Endothelial cell of umbilical vein (primary cell): ENCODE data around the gene MAD2L2. TPM values are rescaled to one million over a fixed set of nuclear protein-coding genes. Genes with fewer than 3 reads are reported as not detected.

ENCODE experiments used
- BruUV-seq: library from RNA; stranded (reverse); fragments of 400-500 nt; replicated peaks from 2 replicates; lab custom pipeline; 2021; lab: Mats Ljungman, UMichigan
- CTCF ChIA-PET: fragments of 300-600, 350-600 bp; sonication (Branson Sonifier 250); formaldehyde crosslinking; loops from one replicate; lab custom pipeline; 2021; ENCODE audit warnings: antibody characterized with exemption, inconsistent platforms; lab: Charles Lee
- POLR2A ChIA-PET: fragments of 300-600, 350-600 bp; sonication (Branson Sonifier 250); formaldehyde crosslinking; loops from one replicate; lab custom pipeline; 2021; ENCODE audit warnings: antibody characterized with exemption, inconsistent platforms; lab: Charles Lee
- DNase-seq: peaks from one replicate; pipeline ENCODE4 v3.0.0-alpha.2; 2011; ENCODE audit warnings: low read depth, low spot score
- FAIRE-seq: peaks from 2 replicates; lab custom pipeline; 2011; peaks lifted over from hg19 to GRCh38; lab: Jason Lieb, UNC
- H2AFZ ChIP-seq: 2 replicates; pipeline ENCODE4 v1.6.0; 2012; ENCODE audit warnings: low read depth, low read length, control low read depth, inconsistent platforms
- H3K27ac ChIP-seq: 2 replicates; pipeline ENCODE4 v1.5.1; 2011; ENCODE audit warnings: low read depth, mild to moderate bottlenecking, control low read depth, low read length, moderate library complexity; ENCODE audit not compliant: insufficient read depth
- H3K27me3 ChIP-seq, 2 experiments: 2 replicates each; pipeline versions ENCODE4 v1.6.0 to v1.6.1; 2011; ENCODE audit warnings: low read length in 2 of 2, mixed read lengths in 1 of 2; ENCODE audit not compliant: control insufficient read depth in 2 of 2, insufficient read depth in 2 of 2
- H3K36me3 ChIP-seq, 2 experiments: 2 replicates in 1 of 2; 3 replicates in 1 of 2; pipeline ENCODE4 v1.5.1; 2011; ENCODE audit warnings: low read length in 2 of 2, mild to moderate bottlenecking in 1 of 2, moderate library complexity in 1 of 2; ENCODE audit not compliant: control insufficient read depth in 2 of 2, insufficient read depth in 2 of 2; ENCODE audit errors: extremely low read depth in 1 of 2
- H3K4me1 ChIP-seq: 3 replicates; pipeline ENCODE4 v1.5.1; 2011; ENCODE audit warnings: mild to moderate bottlenecking, low read length; ENCODE audit not compliant: control insufficient read depth, insufficient read depth; ENCODE audit errors: extremely low read depth
- H3K4me2 ChIP-seq: 2 replicates; pipeline ENCODE4 v1.6.1; 2011; ENCODE audit warnings: low read length, control low read depth, mixed read lengths; ENCODE audit not compliant: insufficient read depth
- H3K4me3 ChIP-seq, 3 experiments: fragments of 200-600 bp in 1 of 3; sonication (generic), shearing (Covaris generic) in 1 of 3; replicated peaks in 1 of 3; 2 replicates each; pipeline ENCODE4 v1.5.1; 2011 to 2016; ENCODE audit warnings: control low read depth in 3 of 3, low read length in 3 of 3, mild to moderate bottlenecking in 2 of 3, inconsistent platforms in 1 of 3, low read depth in 1 of 3, moderate library complexity in 1 of 3; ENCODE audit not compliant: insufficient read depth in 1 of 3
- H3K79me2 ChIP-seq: 2 replicates; pipeline ENCODE4 v1.6.0; 2012; ENCODE audit warnings: low read length, inconsistent platforms; ENCODE audit not compliant: control insufficient read depth, insufficient read depth
- H3K9ac ChIP-seq: replicated peaks from 2 replicates; pipeline ENCODE3; 2011; ENCODE audit warnings: low read length, control low read depth; ENCODE audit not compliant: insufficient read depth; ENCODE audit errors: extremely low read depth
- H3K9me1 ChIP-seq: replicated peaks from 3 replicates; pipeline ENCODE4 v1.6.0; 2011; ENCODE audit warnings: mild to moderate bottlenecking, low read length; ENCODE audit not compliant: control insufficient read depth, insufficient read depth; ENCODE audit errors: extremely low read depth
- H3K9me3 ChIP-seq: replicated peaks from 2 replicates; pipeline ENCODE4 v1.5.1; 2012; ENCODE audit warnings: low read length, inconsistent platforms; ENCODE audit not compliant: control insufficient read depth, insufficient read depth
- H4K20me1 ChIP-seq: replicated peaks from 2 replicates; pipeline ENCODE3; 2011; ENCODE audit warnings: mild to moderate bottlenecking, low read length; ENCODE audit not compliant: control insufficient read depth, insufficient read depth; ENCODE audit errors: extremely low read depth
- EZH2 ChIP-seq: IDR thresholded peaks from 2 replicates; pipeline ENCODE4 v1.6.1; 2012; ENCODE audit warnings: borderline replicate concordance, low read depth, mild to moderate bottlenecking, moderate library complexity, low read length, inconsistent platforms; ENCODE audit not compliant: severe bottlenecking
- FOS ChIP-seq: IDR thresholded peaks from 2 replicates; pipeline ENCODE4 v1.6.1; 2011; ENCODE audit warnings: mild to moderate bottlenecking, low read length, moderate library complexity, borderline replicate concordance; ENCODE audit not compliant: insufficient read depth
- GATA2 ChIP-seq: IDR thresholded peaks from 2 replicates; pipeline ENCODE4 v1.7.0; 2011; ENCODE audit warnings: low read depth, mild to moderate bottlenecking, moderate library complexity, mixed read lengths, low read length; ENCODE audit not compliant: insufficient read length, insufficient read depth
- JUN ChIP-seq: IDR thresholded peaks from 2 replicates; pipeline ENCODE4 v1.6.1; 2011; ENCODE audit warnings: borderline replicate concordance, low read depth; ENCODE audit not compliant: insufficient read length, insufficient read depth
- MYC ChIP-seq: IDR thresholded peaks from one replicate; pipeline ENCODE4 v1.6.1; 2011; ENCODE audit warnings: mild to moderate bottlenecking, low read depth, low read length
- POLR2A ChIP-seq: IDR thresholded peaks from 2 replicates; pipeline ENCODE4 v1.6.1; 2012; ENCODE audit warnings: low read depth, mild to moderate bottlenecking, control low read depth, low read length
- POLR2AphosphoS5 ChIP-seq: IDR thresholded peaks from 2 replicates; pipeline ENCODE4 v1.6.1; 2012; ENCODE audit warnings: low read depth, mild to moderate bottlenecking, control low read depth, low read length, moderate library complexity; ENCODE audit not compliant: insufficient read depth
- dilution Hi-C: fragments of 300-500 bp; cut with MboI; formaldehyde crosslinking; loops from one replicate; pipeline ENCODE4 v1.15.0; 2019; ENCODE audit warnings: low sequenced_read_pairs; ENCODE audit not compliant: extremely low pct_ligation_motif_present
- intact Hi-C: fragments of 100-400 bp; cut with micrococcal nuclease; formaldehyde crosslinking; loops from one replicate; pipeline ENCODE4 v1.10.0; 2022
- polyA plus RNA-seq, 4 experiments: library from polyadenylated mRNA; depleted of rRNA in 3 of 4; stranded (reverse) in 3 of 4; unstranded in 1 of 4; fragments of >200 nt; gene quantifications; 2 replicates each; pipeline versions ENCODE4 v1.2.1 to v1.2.3, GENCODE V29; 2011 to 2012; ENCODE audit warnings: missing spikeins in 1 of 4
- total RNA-seq: library from RNA; stranded (reverse); gene quantifications from 2 replicates; pipeline ENCODE4 v1.2.3, GENCODE V29; 2021
- TF ChIP-seq, protein P1 (sequence below), 2 donors: IDR thresholded peaks; 1 replicate in 1 of 2; 2 replicates in 1 of 2; pipeline ENCODE4 v1.5.1; 2011; ENCODE audit warnings: low read length in 2 of 2, mild to moderate bottlenecking in 2 of 2, moderate library complexity in 2 of 2, control low read depth in 1 of 2, inconsistent platforms in 1 of 2, low read depth in 1 of 2; ENCODE audit not compliant: insufficient read depth in 1 of 2; ENCODE audit errors: extremely low read depth in 1 of 2
- TF ChIP-seq, protein P2 (sequence below): IDR thresholded peaks from 2 replicates; pipeline ENCODE4 v1.6.1; 2011; ENCODE audit not compliant: insufficient read depth, insufficient read length

Gene MAD2L2
- total and polyA plus RNA-seq, 2 donors (not counting 3 experiments of a cell fraction or from before 2014, with no cell fraction given) = 35.9 to 74.2 TPM

DNA sequence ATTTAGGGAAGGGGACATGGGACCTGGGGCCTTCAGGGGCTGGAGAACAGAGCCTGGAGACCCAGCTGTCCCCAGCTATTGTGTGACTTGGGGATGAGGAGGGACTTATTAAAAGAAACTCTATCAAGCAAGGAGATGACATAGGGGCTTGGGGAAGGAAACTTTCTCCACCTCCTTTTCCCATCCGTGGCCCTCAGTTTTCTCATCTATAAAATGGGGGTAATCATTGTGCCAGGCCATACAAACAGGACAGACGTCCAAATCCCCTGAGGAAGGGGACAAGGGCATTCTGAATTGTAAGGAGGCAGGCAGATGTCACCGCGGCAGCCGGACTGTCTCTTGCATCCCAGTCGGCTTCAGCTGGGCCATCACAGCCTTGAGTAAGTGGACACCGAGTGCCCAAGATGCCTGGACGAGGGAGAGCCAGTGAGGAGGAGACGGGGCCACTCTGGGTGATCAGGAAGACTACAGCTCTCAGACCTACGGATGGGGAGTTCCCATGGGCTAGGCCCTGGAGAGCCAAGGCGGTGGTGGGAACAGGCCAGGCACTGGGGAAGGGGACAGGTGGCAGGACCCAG, 28.7 kb downstream of the MAD2L2 start:
- CTCF ChIA-PET = interaction anchor here (1.8 to 12.8 kb wide), 5 partner anchors 9 to 615 kb away, joined by 7 to 373 read pairs (median 36); partner anchors contain the start of gene FBXO6
- FAIRE-seq (no peak), DNase-seq (no peak)
- Histone ChIP-seq H3K4me3 (no peak overlapping the region), H4K20me1 (no peaks in the 10 kb centered on the region), H3K9me1 (no peaks in the 10 kb centered on the region), H3K36me3 (no peaks in the 10 kb centered on the region), H3K9ac (no peak overlapping the region), H3K4me2 (no peak overlapping the region), H3K9me3 (no peaks in the 10 kb centered on the region), H2AFZ (no peak overlapping the region), H3K79me2 (no peaks in the 10 kb centered on the region), H3K27me3 (no peaks in the 10 kb centered on the region), H3K4me1 (peaks cover 3% of the 10 kb centered on the region), H3K27ac (no peak overlapping the region)
- POLR2A ChIA-PET = no interaction called here
- no TSS peak for BruUV-seq
- TF ChIP-seq POLR2AphosphoS5 = no peak
- no peak for TF ChIP-seq POLR2A
- TF ChIP-seq FOS = no peak
- TF ChIP-seq JUN = no peak
- TF ChIP-seq MYC = no peak
- no peak for TF ChIP-seq EZH2
- TF ChIP-seq, protein P1, sequence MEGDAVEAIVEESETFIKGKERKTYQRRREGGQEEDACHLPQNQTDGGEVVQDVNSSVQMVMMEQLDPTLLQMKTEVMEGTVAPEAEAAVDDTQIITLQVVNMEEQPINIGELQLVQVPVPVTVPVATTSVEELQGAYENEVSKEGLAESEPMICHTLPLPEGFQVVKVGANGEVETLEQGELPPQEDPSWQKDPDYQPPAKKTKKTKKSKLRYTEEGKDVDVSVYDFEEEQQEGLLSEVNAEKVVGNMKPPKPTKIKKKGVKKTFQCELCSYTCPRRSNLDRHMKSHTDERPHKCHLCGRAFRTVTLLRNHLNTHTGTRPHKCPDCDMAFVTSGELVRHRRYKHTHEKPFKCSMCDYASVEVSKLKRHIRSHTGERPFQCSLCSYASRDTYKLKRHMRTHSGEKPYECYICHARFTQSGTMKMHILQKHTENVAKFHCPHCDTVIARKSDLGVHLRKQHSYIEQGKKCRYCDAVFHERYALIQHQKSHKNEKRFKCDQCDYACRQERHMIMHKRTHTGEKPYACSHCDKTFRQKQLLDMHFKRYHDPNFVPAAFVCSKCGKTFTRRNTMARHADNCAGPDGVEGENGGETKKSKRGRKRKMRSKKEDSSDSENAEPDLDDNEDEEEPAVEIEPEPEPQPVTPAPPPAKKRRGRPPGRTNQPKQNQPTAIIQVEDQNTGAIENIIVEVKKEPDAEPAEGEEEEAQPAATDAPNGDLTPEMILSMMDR (IDR thresholded peaks at IDR 0.05; ENCODE audit: extremely low read depth in 1 of 2, insufficient read depth in 1 of 2, low read depth in 1 of 2, low read length in 2 of 2) = no peak
- no peak for TF ChIP-seq GATA2
- TF ChIP-seq, protein P2, sequence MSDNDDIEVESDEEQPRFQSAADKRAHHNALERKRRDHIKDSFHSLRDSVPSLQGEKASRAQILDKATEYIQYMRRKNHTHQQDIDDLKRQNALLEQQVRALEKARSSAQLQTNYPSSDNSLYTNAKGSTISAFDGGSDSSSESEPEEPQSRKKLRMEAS = no peak
- intact Hi-C loops = no loop called here
- dilution Hi-C loops = no loop called here
